ENCODE data around the gene ABCA1.
"Not testable (repeated sequence)": the region's sequence is repeated elsewhere in the genome, so short reads cannot be mapped to it uniquely, and the experiment has no call there.

Gene ABCA1

DNA sequence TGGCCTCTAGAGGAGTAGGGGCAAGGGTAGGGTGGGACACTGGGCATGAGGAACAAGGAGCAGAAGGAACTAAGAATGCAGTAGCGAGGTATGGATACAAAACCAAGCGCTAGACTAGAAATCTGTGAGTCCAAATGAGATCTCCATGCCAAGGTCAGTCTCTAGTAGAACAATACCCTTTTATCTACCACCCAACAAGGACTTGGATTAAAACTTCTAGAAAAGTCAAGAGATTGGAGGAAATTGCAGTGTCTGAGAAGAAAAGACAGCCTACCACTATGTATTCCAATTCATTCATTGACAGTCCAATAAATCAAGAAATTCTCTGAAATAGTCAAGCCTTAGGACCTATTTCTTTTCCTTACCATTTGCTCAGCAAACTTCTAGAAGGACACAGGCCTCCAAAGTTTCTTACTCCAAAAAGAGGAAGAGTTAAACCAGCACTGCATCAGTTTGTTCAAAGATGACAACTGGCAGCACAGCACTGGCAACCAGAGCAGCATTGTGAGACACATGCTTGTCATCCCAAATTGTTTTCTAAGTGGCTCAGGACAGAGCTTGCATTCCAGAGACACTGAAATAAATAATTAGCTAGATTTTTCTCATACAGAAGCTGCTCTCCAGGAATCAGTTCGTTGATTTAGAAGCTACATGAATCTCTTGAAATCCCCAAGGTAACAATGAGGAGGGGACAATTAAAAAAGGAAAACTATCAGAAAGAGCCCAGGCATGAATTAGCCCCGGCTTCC lies 22.6 kb downstream of the ABCA1 start:
- no peak for DNase-seq

DNA sequence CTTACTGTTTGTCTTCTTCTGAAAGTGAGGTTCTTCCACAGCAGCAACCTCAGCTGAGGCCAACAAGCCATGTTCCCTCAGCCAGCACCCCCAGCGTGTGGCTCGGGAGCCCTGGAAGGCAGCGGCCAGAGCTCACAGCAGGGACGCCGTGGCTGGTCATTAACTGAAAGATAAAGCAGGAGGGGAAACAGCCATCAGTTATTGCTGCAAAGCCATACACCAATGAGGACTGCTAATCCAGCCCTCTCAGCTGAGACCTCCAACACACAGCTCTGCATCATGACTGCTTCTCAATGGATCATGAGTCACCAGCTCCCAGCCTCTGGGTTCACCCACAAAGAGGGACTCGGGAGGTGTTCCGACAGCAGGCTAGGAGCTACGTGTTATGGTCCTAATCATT lies 24.3 kb downstream of the ABCA1 start:
- no peak for DNase-seq

DNA sequence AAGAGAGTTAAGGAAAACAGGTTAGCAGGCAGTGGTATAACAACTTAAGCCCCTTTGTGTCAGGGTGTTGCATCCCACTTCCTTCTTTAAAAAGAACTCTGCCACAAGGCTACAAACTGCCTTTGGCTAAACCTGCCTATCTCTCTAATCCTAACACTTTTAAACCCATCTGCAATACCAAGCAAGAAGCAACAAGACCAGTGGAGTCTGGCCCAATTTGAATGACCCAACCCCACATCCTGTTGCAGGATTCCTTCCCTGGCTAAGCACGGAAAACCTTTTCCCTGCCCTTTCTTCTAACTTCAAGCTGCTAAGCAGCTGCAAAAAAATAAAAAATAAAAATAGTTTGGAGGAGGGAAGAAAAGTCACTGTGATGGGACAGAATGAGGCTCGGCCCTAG lies 27.1 kb downstream of the ABCA1 start:
- no peak for DNase-seq

DNA sequence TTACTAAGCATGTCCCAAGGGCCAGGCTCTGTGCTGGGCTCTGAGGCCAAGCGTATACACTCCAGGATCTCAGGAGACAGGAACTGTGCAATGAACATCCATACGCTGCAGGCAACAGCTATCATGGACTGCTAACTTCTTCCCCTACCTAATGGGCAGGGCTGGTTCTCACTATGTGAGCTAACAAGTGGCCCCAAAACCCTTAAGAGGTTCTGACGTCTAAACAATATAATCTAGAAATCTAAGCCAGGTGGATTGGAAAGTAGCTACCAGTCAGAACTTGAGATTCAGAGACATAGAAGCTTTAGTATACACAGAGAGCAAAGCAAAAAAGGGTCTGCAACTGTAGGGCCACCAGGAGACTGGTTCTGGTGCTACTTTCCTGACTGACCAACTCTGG lies 27.6 kb downstream of the ABCA1 start:
- DNase-seq: no peak

DNA sequence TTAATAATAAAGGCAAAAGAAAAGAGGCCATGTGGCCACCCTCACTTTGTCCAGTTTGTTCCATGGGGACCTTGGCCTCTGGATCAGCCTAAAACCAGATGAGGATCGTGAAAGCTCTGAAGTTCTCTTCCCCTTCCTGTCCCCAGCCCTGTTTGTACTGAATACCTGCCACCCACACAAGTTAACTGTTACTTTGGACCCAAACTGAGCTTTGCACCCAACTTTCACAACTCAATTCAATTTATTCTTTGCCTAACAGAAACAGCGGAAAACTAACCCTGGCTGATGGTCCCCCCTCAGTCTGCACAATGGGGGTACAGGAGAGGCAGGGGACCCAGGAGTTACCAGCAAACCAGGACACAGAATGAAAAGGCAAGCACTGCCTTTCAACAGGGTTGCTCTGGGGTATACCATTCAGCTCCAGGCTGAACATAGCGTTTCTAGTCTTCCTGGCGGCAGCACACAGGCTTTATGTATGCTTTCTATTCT lies 28.2 kb downstream of the ABCA1 start:
- DNase-seq: no peak

DNA sequence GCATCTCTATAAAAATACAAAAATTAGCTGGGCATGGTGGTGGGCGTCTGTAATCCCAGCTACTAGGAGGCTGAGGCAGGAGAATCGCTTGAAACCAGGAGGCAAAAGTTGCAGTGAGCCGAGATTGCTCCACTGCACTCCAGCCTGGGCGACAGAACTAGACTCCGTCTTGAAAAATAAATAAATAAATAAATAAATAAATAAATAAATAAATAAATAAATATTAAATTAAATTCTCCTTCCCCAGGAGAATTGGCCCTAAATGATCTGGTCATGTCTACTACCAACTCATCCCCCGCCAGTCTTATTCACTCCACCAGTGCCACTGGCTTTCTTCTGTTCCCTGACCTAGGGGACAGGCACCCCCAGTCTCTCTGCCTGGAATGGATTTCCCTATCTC lies 29.6 kb downstream of the ABCA1 start:
- DNase-seq: not testable (repeated sequence)

DNA sequence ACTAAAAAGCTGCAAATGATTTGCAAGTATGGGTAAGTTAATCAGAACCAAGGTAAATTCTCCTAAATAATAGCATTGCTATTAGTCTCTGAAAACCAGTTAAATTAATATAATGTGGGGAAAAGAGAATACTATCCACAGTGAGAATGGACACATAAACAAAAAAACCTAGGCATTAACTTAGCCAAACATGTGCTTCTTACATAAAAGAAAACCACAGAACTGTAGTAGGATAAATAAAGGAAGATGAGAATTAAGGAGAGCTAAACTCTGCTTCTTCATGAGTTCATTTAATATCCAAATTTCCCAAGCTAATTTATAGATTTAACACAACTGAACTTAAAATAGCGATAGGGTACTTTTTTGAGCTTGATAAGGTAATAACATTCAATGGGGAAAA lies 31.8 kb downstream of the ABCA1 start:
- no peak for DNase-seq

DNA sequence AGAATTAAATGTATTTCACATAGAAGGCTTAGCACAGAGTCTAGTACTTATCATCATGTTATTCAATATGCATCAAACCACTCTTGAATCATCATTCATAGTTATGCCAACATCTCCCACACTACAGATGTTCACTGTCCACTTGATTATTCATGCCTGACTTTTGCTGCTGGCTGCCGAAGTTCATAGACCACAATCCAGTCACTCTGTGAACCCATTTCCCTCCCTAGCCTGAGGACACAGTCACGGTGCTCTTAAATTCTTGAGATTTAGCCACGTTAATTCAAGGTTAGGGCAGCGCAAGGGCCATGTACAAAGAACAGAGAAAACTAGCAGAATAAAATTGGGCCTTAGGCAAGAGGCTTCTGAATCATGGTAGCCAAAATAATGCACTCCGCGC lies 32.4 kb downstream of the ABCA1 start:
- DNase-seq: no peak

DNA sequence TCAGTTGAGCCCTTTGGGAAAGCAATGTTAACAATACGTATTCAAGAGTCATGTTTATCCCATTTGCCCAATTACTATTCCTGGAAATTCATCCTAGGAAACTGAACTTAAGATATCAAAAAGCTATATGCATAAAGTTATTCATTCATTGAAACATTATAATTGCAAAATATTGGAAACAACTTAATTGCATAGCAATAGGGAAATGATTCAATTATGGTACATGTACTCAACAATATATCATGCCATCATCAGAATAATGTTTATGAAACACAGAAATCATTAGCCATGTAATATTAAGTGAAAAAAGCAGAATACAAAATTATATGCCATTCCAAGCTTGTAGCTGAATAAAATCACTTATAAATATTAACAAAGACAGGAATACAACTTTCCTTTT lies 35.3 kb downstream of the ABCA1 start:
- no peak for DNase-seq

DNA sequence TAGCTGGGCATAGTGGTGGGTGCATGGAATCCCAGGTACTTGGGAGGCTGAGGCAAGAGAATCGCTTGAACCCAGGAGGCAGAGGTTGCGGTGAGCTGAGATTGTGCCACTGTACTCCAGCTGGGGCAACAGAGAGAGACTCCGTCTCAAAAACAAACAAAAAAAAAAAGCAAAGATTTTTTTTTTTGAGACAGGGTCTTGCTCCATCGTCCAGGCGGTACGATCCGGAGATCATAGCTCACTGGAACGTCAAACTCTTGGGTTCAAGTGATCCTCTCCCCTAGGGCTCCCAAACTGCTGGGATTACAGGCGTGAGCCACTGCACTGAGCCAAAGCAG lies 37.6 kb downstream of the ABCA1 start:
- no peak for DNase-seq

DNA sequence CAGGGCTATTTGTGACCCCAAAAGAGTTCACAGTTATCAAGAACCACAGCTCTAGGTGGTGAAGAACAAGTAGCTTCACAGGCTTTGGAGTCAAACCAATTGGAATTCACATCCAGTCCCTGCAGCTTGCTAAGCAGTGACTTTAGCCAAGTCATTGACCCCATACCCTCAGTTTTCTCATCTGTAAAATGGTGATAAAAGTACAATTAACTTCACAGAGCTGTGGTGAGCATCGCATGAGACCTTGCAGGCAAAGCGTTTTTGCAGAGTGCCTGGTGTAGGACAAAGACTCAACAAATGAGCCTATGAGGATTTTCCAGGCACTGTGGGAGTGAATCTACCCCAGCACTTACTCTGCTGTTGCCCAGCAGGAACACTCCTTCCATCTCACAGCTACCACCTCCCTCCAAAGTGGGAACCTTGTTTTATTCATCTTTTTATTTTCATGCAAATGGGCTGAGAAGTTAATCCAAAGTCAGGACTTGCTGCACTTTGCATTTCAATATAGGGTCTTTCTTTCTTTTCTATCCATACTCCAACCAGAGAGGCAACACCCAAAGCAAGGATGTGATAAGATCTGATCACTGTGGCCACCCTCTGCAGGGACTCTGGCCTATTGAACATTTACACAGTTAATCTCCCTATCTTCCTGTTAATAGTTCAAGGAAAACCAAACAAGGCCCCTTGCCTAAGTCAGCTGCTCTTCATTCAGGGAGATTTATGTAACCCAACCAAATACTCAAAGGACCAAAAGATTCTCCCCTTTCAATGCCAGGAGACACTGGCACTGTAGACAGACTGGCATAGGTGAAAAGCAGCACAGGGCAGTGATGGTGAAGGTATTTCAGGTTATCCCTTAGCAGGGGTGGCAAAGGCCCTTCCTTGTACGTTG lies 41.9 kb downstream of the ABCA1 start:
- DNase-seq: no peak

DNA sequence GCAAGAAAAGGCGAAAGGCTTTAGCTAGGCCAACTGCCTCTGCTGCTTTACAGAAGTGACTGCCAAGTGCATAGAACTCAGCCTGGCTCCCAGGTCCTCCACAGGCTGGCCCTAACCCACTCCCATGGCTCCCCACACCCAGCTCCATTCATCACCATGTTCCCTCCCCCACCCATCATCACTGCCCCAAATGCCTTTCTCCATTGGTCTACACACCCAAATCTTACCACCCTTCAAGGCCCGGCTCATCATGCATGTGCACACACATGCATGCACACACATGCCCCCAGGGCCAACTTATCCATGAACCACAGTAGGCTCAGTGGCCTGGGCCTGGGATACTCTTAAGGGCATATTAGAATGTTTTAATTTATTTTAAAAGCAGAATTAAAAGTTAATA lies 44.8 kb downstream of the ABCA1 start:
- no peak for DNase-seq

DNA sequence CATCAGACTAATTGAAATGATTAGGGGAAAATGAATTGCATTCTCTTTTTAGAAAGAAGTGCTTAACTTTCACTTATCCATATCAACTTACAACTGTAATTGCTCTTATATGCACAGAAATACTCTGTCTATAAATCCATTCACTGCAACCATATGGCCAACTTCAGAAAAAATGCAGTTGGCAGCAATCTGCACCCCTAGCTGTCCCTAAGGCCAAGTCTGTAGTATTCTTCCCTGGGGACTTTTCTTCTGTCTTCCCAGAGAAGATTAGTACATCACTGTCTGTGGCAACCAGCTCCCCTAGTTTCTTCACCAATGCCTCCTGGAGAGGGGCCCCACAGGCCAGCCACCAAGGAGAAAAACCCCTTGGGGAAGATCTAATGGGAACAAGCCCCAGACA lies 45.4 kb downstream of the ABCA1 start:
- DNase-seq: no peak

DNA sequence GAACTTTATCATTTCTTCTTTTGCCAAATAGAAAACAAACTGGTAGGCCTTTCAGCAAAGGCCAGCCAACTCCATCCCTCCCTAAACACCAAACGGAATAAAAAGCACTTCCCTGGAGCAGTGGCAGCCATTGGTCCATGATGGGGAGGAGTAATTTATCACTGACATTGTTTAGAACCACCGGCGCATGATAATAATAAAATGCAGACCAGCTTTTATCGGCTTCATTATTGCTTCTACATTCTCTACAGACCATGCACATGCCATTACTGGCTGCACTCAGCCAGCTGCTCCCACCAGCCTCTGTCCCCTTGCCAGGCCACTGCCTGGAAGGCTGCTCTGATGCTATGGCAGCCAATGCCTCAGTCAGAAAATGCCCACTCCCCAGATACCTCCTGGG lies 45.9 kb downstream of the ABCA1 start:
- DNase-seq: no peak

DNA sequence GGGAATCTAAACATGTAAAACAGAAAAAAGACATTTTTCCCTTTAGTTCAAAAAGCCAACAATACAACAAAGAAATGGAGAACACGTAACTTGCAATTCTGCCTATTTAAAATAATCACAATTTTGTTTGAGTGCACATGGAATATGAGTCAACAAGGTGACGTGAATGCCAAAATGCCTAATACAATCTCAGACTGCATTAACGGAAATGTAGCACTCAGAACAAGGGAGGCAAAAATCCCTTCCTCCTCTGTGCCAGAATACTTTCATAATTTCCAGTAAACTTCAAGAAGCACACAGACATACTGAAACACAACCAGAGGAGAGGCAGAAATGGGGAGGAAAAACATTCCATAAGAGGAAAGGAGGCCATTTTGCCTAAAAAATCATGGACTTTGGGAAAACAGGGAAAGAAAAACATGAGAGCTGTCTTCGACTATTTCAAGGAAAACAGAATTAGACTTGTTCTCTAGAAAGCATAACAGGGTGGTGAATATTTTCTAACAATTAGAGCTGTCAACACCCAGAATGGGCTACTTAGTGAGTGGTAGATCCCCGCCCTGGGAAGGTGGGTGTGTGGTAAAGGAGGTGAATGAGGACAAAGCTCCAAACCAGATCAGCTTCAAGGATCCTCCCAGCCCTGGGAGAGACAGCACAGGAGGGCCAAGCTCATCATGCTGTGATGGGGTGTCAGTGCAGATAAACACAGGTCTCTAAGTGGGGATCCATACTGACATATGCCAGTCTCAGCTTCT lies 48.2 kb downstream of the ABCA1 start:
- DNase-seq: no peak

DNA sequence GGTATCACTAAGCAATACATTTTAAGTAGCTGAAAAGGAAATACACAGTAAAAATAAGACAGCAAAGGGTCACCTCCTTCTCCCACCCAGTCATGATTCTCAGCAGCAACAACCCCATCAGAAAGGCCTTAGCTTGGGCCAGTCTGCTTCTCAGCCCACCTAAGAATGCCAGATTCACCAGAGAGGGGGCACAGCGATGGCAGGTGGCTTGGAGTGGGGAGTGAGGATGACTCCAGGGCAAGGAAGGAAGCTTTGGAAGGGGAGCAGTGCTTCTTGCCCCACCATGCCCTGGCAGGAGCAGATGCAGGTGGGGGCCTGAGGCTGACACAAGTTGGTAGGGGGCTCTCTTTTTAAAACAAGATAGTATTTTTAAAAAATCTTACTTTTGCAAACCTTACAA lies 51.4 kb downstream of the ABCA1 start:
- no peak for DNase-seq

DNA sequence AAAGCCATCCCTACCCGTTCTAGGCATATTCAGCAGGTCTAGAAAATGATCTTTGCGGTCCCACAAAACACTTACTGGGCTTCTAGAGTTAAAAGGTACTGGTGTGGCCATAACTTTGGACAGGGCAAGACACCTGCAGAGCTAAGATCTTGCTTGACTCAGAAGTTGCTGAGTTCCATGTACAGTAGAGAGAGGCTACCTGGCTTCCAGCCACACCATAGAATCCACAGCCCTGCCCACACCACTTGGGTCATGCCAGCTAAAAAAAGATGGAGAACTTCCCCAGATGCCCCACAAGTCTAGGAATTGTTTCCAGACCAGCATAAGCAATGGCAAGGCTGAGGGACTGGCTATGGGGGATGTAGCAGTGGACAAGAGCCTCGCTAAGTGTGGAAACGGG lies 52.1 kb downstream of the ABCA1 start:
- no peak for DNase-seq

DNA sequence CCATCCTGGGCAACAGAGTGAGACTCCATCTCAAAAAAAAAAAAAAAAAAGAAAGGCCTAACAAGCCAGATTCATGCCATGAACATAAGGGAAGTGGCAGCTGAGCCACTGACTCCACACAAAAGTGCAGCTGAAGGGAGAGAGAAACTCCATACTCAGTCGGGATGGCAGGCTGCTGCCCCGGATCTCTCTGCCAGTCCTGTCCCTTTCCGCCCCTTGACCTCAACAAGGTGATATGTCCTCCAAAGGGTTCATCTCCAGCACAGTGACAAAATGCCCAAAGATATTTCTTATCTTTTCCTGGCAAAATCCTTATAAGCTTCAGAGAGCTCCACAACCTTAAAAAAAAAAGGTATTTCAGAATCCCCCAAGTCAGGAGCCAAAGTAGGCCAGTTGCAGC lies 52.6 kb downstream of the ABCA1 start:
- DNase-seq: no peak

DNA sequence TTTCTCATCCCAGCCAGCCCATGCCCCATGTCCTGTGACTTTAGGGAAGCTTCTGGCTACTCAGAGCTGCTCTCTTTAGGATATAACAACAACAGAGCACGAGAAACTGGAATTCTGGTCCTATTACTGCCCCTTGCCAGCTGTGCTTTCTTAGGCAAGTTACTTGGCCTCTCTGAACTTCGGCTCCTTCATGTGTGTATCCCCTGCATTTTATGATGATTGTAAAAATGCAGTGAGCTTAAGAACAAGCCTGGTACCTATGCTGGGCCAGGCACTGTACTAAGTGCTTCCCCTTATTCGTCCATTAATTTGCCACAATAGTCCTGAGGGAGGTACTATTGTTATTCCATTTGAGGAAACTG lies 54.5 kb downstream of the ABCA1 start:
- DNase-seq: no peak

DNA sequence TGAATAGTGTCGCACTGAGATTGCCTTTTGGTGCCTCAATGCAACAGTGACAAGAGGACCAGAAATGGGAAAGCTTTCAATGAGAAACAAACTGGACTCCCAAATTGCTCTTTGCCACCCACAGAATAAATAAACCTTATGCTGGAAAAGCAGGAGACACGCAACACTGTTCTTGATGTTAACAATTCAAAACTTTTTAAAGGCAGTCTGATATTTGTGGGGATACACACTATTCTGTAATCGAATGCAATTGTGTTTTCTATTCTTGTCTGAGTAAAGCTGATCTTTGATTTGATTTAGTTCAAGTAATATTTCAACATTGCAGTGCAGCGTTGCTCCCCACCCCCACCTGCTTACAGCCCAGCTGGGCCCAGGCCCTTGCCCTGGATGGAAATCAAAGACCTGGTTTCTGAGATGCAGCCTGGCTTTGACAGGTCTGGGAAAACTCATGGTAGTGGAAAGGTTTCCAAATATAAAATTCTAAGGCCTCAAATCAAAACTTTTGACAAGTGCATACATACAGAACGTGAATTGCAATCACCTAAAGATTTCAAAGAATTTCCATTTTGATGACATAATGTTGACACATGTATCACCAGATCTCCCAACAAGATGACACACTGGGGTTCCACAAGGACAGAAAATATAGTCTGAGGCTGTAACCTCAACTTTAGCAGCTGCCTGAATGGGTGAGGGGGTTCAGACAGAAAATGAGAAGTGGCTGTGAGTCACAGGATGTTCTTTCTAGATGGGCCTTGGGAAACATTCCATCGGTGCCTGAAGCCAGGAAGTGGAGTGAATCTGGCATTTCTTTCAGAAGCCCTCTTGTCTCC lies 55.1 kb downstream of the ABCA1 start:
- DNase-seq: no peak

DNA sequence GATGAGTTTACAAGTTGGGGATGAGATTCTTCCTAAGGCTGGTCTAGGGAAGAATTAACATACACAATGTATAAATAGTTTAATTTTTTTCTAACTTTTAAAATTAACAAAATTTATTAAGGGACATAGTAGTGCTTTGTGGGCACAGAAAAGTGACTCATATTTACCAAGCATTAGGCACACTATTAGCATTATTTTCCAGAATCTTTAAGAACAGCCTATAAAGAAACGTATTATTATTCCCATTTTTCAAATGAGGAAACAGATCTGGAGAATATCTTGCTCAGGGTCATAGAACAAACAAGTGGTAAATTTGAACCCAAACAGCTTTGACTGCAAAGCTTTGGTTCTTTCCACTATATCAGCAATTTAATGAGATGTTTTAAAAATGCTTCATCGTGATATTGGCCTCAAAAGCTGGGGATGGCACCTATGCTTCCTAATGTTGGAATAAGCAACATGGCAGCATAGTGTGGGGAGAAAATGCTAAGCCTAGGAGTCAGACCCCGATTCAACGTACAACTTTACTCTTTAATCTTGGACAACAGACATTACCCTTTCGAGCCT lies 55.9 kb downstream of the ABCA1 start:
- no peak for DNase-seq

DNA sequence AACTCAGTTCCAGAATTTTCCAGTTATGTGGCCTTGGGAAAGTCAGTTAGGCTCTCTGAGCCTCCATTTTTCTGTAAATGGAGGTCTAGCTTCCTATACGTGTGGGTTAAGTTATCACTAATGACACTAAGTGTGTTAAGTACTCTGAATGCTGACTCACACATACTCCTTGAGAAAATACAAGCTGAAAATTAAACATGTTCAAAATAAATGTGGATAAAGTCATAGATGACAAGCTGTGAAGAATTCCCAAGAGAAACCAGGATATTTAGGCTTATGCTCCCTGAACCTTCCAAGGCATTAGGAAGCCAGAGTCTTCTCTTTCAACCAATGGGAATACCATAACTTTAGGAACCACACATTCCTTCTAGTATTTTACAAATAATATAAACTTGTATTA lies 58.1 kb downstream of the ABCA1 start:
- no peak for DNase-seq

Data from NK-92 treated with Interleukin-12 subunit alpha and Interleukin-12 subunit beta, amount 100 ng/mL, for 24 hours (cell line).